ENCODE measurements around the gene ATP13A4.

Gene ATP13A4

DNA sequence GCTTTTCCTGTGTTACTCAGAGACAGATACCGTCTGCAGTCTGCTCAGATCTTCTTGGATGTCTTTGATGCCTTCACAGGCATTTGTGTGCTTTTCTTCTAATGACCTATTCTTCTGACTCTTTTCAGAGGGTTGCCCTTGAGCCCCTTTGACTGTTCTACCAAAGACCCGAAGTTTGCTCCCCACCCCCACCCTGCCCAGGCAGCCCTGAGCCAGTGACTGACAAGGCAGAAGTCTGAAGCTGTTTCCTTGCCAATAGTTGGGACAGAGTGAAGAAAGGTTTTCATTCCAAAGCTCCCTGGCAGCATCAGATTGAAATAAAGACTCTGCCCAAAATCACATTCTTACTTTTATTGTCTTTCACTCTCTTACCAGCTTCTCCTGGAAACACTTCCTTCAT is 167.1 kb downstream of the ATP13A4 start:
- DNase-seq: no peak

DNA sequence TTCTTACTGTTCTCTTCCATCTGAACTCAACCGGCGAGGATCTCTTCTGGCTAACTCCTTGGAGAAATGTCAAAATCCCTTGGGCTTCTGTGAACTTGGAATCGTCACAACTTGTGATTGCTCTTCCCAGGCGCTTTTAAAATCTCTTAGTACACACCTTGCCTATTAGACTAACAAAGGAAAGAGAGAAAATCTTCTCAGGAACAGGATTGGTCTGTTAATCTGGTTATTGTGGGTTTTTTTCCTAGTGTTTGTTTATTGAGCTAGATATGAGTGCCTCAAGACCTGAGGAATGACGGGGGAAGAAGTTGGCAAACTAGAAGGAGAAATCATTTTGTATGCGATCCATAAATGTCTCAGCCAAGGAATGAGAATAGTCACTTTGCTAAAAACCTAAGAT is 176.0 kb downstream of the ATP13A4 start, which contains the start of gene ATP13A5:
ATP13A5 (minus strand) TSS at position 48 of the 400 bp plus-strand sequence; CDS start at position 20, 28 bp downstream.
- DNase-seq: no peak

DNA sequence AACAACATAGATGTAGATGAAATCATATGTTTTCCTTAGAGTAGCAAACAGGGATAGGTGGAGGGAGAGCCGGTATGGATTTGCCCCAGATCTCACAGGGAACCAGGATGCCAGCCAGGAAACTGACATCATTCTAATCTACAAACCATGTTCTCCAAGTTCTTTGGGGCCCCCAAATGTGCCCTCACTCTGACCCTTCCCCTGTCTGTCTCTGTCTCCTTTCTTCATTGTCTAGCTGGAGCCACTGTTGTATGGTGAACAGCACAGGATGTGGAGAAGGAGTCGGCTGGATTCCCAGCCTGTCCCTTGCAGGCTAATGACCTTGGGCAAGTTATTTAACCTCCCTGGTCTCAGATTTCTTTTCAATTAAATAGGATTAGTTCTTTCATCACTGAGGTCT is 177.1 kb downstream of the ATP13A4 start:
- no peak for DNase-seq

DNA sequence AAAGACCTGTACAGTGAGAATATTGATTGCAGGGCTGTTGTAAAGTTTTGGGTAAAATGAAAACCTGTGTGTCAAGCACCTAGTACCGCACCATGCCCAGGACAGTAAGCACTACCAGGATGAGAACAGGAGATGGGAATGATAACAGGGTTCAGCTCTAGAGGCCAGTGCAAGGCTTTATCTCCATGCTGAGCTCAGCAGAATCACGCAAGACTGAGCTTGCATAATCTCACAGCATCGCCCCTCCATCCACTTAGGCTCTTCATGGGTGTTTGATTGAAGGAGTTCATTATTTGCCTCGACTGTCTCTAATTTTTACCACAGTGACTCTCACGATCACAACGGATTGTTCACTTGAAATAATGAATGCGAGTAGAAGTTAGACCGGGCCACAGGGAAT is 179.1 kb downstream of the ATP13A4 start:
- DNase-seq: no peak

DNA sequence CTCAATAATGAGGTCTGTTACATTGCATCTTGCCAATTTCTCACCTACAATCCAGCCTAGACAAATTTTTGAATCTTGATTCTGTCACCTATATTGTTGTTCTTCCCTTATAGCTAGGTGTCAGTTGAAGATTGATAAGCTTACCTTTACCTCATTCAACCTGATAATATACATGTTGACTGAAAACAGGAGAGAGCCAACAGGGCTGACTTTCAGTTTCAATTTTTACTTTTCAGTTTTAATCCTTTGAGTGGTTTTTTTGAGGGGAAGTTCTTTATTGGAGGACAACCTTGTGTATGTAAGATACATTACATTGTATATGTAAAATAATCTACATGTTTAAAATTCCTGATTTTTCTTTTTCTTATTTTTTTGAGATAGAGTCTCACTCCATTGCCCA is 181.9 kb downstream of the ATP13A4 start:
- no peak for DNase-seq

DNA sequence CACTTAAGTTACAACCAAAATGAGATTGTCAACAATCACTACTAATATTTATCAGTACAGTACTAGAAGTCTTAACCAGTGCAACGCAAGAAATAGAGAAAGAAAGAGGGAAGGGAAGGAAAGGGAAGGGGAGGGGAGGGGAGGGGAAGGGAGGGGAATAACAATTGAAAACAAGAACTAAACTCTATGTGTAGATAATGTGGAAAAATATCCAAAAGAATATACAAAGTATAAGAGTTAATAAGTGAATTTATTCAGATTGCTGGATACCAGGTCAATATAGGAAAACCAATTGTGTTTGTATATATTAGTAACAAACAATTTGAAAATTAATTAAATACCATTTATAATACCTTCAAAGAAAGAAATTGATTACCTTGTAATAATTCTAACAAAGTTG is 186.8 kb downstream of the ATP13A4 start:
- no peak for DNase-seq

DNA sequence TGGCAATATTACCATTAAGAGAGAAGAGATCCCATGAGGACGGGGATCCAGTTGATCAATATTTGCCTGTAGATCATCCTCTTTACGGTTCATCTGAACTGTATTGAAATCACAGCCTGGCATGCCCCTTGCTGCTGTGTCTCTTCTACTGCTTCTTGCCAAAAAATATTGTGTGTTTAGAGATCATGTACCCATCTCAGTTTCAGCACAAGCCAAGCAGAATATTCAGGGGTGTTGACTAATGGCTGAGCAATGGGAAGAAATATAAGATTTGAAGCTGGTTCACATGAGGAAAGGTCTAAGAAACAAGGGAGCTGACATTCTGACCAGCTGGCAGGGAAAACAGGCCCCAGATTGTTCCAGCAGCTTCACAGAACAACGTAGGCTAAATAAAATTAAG is 197.4 kb downstream of the ATP13A4 start:
- DNase-seq: no peak

DNA sequence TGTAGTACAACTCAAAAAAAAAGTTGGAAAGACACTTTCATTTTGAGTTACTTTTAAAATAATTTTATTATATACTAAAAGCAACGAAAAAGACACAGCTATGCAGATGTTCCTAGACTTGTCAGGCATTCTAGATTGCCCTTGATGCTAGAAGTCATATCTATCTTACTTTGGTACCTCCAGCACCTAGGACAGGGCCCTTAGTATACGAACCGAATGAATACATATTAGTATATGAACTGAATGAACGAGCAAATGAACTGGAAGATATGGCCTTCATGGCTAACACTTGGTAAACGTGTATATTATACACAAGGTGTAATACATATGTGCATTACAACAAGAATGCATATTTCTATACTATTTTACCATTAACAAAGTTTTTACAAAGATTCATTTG is 200.3 kb downstream of the ATP13A4 start:
- no peak for DNase-seq

Data from NCI-H526 treated with DMSO at 0.1 percent for 48 hours (cell line).